HL-60/S4 treated with phorbol 12-myristate 13-acetate at 8.2 ng/mL for 4 days and 3 days (cell line): ENCODE measurements around the gene FERMT2.

Experiments
- in situ Hi-C: fragments of 300-500 bp; cut with MboI; formaldehyde crosslinking; loops from 2 replicates; pipeline ENCODE4 v1.15.0; 2022; ENCODE audit warnings: low sequenced_read_pairs

The FERMT2 gene

DNA sequence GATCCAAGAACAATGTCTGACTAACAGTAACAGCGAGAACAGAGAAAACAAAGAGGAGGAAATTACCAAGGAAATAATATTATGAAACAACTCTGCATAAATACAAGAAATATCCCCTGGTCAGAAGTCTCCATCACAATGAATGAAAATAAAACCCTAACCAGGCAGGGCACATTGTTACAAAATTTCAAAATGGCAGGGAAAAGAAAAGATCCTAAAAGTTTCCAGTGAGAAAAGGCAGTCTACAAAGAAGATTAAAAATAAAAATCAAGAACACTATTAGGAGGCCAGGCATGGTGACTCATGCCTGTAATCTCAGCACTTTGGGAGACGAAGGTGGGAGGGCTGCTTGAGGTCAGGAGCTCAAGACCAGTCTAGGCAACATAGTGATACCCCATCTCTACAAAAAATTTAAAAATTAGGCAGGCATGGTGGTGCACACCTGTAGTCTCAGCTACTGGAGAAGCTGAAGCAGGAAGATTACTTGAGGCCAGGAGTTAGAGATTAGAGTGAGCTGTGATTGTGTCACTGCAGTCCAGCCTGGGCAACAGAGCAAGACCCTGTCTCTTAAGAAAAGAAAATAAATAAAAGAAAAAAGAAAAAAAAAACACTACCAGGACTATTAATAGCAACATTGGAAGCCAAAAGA is 47.8 kb downstream of the FERMT2 start:
- in situ Hi-C loops = no loop called here

DNA sequence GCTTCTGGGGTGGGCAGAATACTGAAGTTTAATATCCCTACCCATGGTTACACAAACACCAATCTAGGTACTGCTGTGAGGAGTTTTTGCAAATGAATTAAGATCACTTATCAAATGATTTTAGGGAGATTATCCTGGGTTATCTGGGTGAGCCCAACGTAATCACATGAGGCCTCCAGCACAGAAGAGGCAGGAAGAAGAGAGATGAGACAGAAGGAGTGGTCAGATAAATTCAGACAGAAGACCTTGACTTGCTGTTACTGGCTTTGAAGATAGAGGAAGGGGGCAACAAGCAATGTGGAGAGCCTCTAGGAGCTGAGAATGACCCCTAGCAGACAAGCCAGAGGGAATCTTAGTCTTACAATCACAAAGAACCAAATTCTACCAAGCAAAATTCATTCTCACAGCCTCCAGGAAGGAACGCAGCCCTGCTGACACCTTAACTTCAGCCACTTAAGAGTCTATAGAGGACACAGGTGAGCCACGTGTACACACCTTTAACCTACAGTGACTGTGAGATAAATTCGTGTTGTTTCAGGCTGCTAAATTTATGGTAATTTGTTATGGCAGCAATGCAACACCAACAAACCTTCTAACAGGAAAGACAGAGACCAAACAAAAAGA is 49.4 kb downstream of the FERMT2 start:
- in situ Hi-C loops = no loop called here

DNA sequence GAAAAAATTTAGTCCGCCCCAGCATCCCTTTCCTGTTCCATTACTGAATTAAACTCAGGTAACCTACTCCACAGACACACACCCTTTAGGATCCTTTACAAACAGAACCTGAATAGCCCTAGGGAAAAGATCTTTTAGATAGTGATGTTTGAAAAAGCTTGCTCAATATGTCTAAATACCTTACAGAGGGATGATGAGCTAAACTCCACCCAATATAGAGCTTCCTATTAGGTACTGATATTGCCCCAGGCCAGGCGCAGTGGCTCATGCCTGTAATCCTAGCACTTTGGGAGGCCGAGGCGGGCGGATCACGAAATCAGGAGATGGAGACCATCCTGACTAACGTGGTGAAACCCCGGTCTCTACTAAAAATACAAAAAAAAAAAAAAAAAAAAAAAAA is 50.1 kb downstream of the FERMT2 start:
- in situ Hi-C loops = no loop called here

DNA sequence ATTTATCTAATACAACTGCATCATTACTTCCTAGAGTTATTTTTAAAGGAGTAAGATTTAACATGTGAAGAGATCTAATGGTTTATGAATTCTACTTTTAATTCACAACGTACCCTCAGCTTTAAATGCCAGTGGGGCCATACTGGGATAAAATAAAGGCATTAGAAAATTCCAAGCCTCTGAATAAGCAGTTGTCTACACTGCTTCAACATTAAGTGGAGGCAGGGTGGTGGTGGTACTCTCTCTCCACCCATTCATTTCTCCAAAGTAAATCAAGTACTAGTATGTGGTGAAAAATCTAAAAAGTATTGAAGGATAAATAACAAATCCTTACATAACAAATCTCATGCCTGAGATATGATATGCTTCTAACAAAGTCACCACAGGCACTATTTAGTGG is 52.4 kb downstream of the FERMT2 start:
- in situ Hi-C loops = no loop called here

DNA sequence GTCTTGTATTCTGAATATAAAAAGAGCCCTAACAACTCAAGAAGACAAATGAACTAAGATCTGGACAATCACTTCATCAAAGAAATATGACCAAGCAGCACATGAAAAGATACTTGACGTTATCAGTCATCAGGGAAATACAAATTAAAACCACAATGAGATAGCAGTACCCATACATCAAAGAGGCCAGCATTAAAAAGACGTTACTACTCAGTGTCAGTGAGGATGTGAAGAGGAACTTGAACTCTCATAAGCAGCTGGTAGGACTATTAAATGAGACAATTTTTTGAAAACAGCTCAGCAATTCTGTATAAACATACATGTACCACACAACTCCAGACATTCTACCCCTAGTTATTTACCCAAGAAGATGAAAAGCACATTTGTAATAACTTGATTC is 55.9 kb downstream of the FERMT2 start:
- in situ Hi-C loops = no loop called here

DNA sequence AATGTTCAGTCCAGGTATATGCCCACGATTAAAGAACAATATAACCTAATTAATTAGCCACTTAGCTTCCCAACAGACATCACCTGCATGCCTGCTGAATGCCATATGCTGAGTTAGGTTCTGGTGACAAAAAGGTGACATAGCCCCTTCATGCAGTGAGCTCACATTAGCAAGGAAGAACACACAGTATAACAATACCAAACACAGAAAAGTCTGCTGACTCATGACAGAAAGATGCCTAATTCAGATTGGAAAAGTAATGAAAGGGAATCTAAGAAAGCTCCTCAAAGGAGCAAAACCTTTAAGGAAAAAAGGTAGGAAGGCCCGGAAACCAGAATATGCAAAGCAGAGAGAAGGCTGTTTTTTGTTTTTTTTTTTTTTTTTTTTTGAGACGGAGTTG is 59.0 kb downstream of the FERMT2 start:
- in situ Hi-C loops = no loop called here

DNA sequence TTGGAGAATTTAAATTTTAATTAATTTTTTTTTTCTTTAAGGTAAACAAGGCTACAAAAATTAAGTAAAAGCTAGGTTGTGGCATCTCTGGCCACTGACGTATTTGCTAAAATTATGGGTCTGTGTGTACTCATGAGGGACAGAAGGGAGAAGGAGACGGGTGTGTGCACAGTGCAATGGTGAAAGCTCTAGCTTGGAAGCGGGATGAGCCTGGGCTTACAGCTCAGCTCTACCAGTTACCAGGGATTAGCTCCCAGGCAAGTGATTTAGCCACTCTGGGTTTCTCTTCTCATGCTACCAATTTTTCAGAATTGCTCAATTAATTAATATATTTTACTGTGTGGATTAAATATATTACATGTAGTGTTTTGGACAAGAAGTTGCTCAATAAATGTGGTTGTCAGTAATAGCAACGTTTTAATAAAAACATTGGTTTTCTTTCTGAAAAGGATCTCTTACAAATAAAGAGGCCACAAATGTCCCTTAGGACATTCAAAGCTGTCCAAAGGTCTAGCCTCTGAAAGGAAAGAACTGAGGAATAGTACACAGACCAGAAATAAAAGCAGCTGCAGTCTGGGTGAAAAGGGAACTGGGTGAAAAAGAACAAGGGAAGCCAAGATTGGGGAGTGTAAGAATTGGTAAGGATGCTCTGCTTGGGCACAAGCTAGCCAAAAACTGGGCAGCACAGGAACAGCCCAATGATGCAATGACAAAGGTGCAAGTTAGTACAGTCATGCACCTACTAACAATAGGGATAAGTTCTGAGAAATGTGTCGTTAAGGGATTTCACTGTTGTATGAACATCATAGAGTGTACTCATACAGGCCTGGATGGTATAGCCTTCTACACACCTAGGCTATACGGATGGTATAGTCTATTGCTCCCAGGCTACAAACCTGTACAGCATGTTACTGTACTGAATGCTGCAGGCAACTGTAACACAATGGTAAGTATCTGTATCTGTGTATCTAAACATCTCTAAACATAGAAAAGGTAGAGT is 61.7 kb downstream of the FERMT2 start:
- in situ Hi-C loops = no loop called here

DNA sequence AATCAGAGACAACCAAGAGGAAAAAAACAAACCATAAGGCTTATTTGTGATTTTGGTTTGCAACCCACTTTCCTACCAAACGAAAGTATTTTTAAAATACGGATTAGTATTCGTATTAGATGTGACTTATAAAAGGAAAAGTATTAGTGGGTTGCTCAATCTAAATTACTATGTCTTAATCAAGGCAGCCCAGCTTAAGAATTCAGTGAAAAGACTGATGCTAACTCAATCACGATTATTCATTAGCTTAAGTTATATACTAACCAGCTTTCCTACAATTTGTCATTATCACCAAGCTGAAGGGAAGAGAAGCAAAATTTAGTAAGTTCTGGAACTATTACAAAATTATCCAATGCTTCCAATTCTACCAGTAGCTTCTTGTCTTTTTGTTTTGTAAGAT is 62.7 kb downstream of the FERMT2 start:
- in situ Hi-C loops = no loop called here

DNA sequence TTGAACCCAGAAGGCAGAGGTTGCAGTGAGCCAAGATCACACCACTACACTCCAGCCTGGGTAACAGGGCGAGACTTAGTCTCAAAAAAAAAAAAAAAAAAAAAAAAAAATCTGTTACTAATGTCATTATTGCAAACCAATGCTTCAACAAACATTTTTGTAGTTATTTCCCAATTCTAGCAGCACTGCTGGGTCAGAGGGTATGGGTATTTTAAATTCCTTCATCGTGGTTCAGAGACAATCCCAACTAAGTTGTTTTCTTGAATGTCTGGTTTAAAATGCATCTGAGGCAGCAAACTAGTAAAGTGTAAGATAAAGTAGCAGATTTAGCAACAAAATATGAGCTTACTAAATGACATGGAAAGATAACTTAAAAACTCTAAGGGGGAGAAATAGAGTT is 65.6 kb downstream of the FERMT2 start:
- in situ Hi-C loops = no loop called here

DNA sequence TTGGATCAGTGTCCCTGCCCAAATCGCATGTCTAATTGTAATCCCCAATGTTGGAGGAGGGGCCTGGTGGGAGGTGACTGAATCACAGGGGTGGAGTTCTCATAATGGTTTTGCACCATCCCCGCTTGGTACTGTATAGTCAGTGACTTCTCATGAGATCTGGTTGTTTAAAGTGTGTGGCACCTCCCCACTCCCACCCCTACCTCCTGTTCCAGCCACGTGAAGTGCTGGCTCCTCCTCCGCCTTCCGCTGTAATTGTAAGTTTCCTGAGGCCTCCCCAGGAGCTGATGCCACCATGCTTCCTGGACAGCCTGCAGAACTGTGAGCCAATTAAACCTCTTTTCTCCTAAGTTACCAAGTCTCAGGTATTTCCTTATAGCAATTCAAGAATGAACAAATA is 67.2 kb downstream of the FERMT2 start:
- in situ Hi-C loops = no loop called here

DNA sequence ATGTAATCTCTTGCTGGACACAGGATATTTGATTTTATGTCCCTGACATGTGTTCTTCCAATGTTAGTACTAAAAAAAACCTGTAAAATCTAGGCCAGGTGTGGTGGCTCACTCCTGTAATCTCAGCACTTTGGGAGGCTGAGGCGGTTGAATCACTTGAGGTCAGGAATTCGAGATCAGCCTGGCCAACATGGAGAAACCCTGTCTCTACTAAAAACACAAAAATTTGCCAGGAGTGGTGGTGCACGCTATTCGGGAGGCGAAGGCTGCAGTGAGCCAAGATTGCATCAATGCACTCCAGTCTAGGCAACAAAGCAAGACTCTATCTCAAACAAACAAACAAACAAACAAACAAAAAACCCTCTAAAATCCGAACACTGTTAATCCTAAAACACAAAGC is 68.0 kb downstream of the FERMT2 start:
- in situ Hi-C loops = no loop called here

DNA sequence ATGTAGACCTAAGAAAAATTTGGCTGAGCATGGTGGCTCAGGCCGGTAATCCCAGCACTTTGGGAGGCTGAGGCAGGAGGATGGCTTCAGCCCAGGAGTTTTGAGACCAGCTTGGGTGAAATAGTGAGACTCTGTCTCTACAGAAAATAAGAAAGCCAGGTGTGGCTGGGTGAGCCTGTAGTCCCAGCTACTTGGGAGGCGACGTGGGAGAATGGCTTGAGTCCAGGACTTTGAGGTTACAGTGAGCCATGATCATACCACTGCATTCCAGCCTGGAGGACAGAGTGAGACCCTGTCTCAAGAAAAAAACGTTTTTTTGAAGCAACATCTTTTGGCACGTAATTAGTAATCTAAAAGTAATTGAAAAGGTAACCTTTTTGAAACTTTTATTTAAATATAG is 70.9 kb downstream of the FERMT2 start:
- in situ Hi-C loops = no loop called here

DNA sequence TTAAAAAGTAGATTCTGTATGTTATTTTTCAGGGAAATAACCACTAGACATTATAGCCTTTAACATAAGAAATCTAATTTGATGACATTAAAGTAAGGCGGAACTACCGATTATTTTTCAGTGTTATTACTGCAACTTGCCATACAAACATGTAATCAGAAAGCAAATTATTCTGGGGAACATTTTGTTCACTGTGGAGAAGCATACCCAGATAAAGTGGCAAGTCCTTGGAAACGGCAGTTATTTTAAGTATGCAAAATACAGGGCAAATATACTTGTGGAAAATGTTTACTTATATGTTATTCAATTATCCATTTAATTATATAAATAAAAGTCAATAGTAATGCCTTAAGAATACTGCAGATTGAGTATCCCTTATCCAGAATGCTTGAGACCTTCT is 71.9 kb downstream of the FERMT2 start:
- in situ Hi-C loops = no loop called here

DNA sequence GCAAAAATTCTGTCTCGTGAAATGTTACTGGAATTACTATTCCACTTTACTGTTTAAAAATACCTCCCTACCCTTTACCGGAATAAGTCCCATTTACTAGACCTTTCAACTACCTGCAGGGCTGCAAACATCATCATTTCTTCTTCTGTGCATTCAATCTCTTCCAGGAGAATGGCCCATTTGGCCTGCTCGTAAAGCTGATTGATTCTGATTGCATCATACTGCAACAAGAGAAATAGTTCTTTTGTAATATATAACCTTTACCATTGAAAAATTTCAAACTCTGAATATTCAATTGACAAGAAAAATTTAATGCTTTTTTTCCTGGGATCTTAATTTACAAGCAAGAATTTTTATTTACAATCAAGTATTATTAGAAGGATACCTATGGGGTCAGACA is 72.4 kb downstream of the FERMT2 start:
- in situ Hi-C loops = no loop called here

DNA sequence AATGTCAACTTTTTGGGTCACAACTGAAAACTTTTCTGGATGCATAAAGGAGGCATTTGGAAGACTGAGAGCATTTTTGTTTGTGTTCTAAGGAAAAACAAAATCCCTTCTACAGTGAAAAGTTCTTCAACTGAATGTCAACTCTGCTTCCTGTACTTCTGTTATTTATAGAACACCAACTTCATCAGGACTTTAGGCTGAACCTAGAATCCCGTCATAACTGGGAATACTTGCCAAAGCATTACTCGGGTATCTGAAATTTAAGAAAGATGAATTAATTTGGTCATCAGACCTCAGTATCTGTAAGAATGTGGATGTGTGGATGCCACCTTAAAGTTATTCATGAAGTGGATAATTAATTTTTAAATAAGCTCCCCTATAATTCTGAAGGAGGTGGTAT is 73.2 kb downstream of the FERMT2 start:
- in situ Hi-C loops = no loop called here

DNA sequence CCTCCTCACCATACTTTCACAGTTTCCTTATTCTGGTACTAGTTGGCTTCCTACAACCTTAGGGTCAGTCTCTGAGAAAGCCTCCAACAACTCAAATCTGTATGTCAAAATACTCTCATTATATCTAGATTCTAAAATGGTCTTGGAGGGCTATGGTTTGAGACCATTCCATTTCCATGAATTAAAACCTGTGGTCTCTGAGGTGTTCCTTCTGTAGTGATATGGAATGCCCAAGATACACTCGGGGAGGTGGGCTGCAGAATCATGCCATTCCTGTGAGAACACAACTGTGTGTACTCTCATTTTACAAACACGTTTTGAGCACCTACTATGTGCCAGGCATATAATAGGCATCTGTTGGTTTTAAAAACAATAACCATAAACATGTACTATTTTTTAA is 74.0 kb downstream of the FERMT2 start:
- in situ Hi-C loops = no loop called here

DNA sequence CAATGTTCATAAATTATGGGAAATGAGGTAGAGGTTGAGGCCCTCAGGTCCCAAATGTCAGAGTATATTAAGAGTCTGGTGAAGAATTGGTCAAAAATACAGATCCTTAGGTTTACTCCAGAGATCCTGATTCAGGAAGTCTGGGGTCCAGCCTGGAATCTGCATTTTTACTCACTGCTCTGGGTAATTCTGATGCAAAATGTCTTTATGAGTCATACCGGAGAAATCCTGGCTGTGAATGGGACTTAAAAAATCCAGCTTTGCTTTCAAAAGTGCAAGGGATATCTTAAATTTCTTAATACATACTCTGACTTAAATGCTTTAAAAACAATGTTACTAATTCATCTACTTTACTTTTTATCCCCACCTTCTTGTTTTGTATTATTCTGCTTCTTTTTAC is 74.5 kb downstream of the FERMT2 start:
- in situ Hi-C loops = no loop called here

DNA sequence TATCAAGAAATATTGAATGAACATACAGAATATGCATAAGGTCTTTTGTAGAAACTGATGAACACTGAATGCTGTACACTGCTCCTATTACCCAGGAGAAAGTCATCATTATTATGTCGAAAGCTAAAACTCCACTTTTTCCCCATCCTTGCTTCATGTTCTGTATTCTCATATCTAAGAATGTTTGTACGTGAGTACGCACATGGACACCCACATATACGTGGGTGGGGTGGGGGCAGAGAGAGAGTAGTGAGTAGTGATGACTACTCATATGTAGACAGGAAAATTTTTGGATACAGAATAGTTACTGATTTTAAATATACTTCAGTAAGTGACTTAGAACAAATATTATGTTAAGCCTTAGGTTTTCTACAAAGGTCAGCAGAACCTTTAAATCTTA is 75.1 kb downstream of the FERMT2 start:
- in situ Hi-C loops = no loop called here

DNA sequence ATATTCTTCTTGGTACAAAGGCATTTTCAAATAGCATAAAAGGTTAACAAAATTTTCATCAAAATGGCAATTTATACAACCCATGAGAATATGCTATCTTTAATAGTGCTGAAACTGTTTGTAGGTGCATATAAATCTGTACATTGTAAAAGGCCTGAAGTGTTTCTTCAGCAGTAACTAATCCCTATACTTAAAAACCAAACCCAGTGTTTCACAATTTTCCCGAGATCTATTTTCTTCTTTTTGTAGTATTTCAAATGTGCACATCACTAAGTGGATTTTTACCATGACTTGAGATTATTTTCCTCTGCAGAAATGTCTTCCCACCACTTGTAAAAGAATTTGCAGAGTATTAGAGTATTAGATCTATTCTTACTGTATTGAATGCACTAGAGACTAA is 76.5 kb downstream of the FERMT2 start:
- in situ Hi-C loops = no loop called here

DNA sequence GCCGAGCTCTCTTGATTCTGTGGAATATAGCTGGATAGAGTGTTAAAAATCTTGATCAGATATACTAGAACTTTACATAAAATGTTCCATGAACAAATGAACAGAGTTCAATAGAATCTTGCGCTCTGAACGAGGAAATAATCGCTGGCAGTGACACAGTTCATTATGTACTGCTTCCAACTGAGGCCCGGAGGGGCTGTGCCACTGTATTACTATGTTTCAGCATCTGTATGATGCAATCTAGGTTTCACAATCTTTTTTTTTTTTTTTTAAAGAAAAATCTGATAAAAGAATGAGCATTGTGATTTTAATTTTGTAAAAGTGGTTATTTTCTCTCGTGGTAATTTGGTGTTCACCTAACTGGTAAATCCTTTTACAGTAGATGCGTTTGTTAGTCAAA is 77.2 kb downstream of the FERMT2 start:
- in situ Hi-C loops = no loop called here

DNA sequence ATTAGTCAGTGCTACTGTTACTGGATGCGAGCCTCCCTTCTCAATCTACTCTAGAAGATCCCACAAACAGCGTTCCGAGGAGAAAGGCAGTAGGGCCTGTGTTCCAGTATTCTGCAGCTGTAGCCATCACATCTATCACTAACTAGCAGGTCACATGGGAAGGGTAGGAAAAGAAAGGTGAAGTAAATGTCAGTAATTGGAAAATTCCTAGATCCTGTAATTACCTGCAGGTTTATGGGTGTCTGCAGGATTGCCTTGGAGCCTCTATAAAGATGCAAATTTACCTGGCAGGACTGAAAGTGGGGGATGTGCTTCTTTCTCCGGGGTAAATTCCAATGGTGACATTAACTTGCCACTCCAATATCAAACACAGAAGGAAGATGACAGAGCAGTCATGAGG is 77.8 kb downstream of the FERMT2 start:
- in situ Hi-C loops = no loop called here

DNA sequence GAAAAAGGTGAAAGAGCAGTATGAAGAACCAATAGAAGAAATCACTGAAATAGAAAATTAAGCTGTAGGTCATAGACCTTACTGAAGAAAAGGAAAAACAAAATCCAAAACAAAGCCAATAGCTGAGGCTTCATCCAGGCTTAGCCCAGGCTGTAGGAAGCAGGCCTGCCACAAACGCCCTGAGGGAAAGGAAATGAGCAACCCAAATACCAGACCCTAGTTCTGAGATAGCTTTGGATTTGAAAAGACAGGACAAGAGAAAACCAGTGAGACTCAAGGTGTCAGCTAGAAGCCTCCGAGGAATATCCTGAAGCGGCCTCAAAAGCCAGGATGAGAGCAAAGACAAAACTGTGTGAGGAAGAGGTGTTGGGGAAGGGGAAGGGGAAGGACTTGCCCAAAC is 79.2 kb downstream of the FERMT2 start:
- in situ Hi-C loops = no loop called here
